IMR-90 (cell line): Measurements from ENCODE around the gene ULBP1. TPM values are rescaled to one million over a fixed set of nuclear protein-coding genes. Genes with fewer than 3 reads are reported as not detected.

Experiments used
- ATAC-seq: fragments of 200-7000 bp; cut with Tn5 transposase; 2 replicates; pipeline ENCODE4 v1.9.1; 2020; ENCODE audit warnings: low read depth, mild to moderate bottlenecking, moderate library complexity
- BruUV-seq: library from RNA; stranded (reverse); fragments of 400-500 nt; replicated peaks from 2 replicates; lab custom pipeline; 2021; lab: Mats Ljungman, UMichigan
- CTCF ChIA-PET: fragments of 300-600 bp; formaldehyde crosslinking; extraction: SDS; loops from one replicate; lab custom pipeline; 2021; ENCODE audit warnings: antibody characterized with exemption; lab: Yijun Ruan, JAX
- POLR2A ChIA-PET: fragments of 300-600 bp; sonication (Branson Sonifier 250); formaldehyde crosslinking; loops from one replicate; lab custom pipeline; 2022; ENCODE audit warnings: antibody characterized with exemption; ENCODE audit not compliant: unreplicated experiment; lab: Charles Lee
- DNase-seq: peaks from one replicate; pipeline ENCODE4 v3.0.0; 2013
- H2AFZ ChIP-seq: replicated peaks from 2 replicates; pipeline ENCODE3; 2013; ENCODE audit warnings: low read length, mild to moderate bottlenecking; ENCODE audit not compliant: poor library complexity
- H2AK5ac ChIP-seq: 2 replicates; pipeline ENCODE4 v1.6.1; 2013; ENCODE audit warnings: low read depth, low read length, inconsistent platforms
- H2AK9ac ChIP-seq: replicated peaks from 2 replicates; pipeline ENCODE3; 2013; ENCODE audit warnings: mild to moderate bottlenecking, low read depth, low read length, moderate library complexity; ENCODE audit not compliant: poor library complexity
- H2BK120ac ChIP-seq: 2 replicates; pipeline ENCODE4 v1.6.1; 2013; ENCODE audit warnings: low read depth, low read length, inconsistent platforms
- H2BK15ac ChIP-seq: 3 replicates; pipeline ENCODE4 v1.6.1; 2013; ENCODE audit warnings: low read depth, low read length, inconsistent platforms
- H2BK20ac ChIP-seq: 2 replicates; pipeline ENCODE4 v1.6.1; 2013; ENCODE audit warnings: low read depth, mild to moderate bottlenecking, inconsistent platforms, low read length, moderate library complexity
- H2BK5ac ChIP-seq: 2 replicates; pipeline ENCODE4 v1.6.1; 2013; ENCODE audit warnings: mild to moderate bottlenecking, low read depth, low read length, inconsistent platforms; ENCODE audit not compliant: poor library complexity, severe bottlenecking
- H3K14ac ChIP-seq: replicated peaks from 2 replicates; pipeline ENCODE4 v1.6.1; 2013; ENCODE audit warnings: low read depth, low read length, inconsistent platforms
- H3K18ac ChIP-seq: 2 replicates; pipeline ENCODE4 v1.6.1; 2013; ENCODE audit warnings: low read depth, low read length, control low read depth
- H3K23ac ChIP-seq: 2 replicates; pipeline ENCODE4 v1.6.1; 2013; ENCODE audit warnings: low read depth, low read length, inconsistent platforms
- H3K27ac ChIP-seq: 2 replicates; pipeline ENCODE4 v1.5.1; 2013; ENCODE audit warnings: mild to moderate bottlenecking, control low read depth, low read length; ENCODE audit not compliant: insufficient read depth
- H3K27me3 ChIP-seq: 2 replicates; pipeline ENCODE4 v1.6.1; 2013; ENCODE audit warnings: low read length; ENCODE audit not compliant: control insufficient read depth, insufficient read depth
- H3K36me3 ChIP-seq: 2 replicates; pipeline ENCODE4 v1.6.1; 2013; ENCODE audit warnings: low read length, mixed read lengths; ENCODE audit not compliant: control insufficient read depth, insufficient read depth
- H3K4ac ChIP-seq: 2 replicates; pipeline ENCODE4 v1.6.1; 2013; ENCODE audit warnings: low read depth, low read length, inconsistent platforms
- H3K4me1 ChIP-seq: 2 replicates; pipeline ENCODE4 v1.6.1; 2013; ENCODE audit warnings: low read length, mixed read lengths; ENCODE audit not compliant: control insufficient read depth, insufficient read depth
- H3K4me2 ChIP-seq: 2 replicates; pipeline ENCODE4 v1.6.1; 2013; ENCODE audit warnings: low read depth, mild to moderate bottlenecking, control low read depth, low read length, moderate library complexity
- H3K4me3 ChIP-seq: 2 replicates; pipeline ENCODE4 v1.5.1; 2013; ENCODE audit warnings: low read depth, mild to moderate bottlenecking, control low read depth, low read length, moderate library complexity; ENCODE audit not compliant: insufficient read depth
- H3K56ac ChIP-seq: 2 replicates; pipeline ENCODE4 v1.6.1; 2013; ENCODE audit warnings: low read length, inconsistent platforms; ENCODE audit not compliant: insufficient read depth; ENCODE audit errors: extremely low read depth
- H3K79me1 ChIP-seq, 2 experiments: 2 replicates each; pipeline ENCODE4 v1.6.1; 2013; ENCODE audit warnings: low read length in 2 of 2, inconsistent platforms in 1 of 2, low read depth in 1 of 2
- H3K9ac ChIP-seq: 2 replicates; pipeline ENCODE4 v1.6.1; 2013; ENCODE audit warnings: low read depth, low read length, control low read depth
- H3K9me1 ChIP-seq: 2 replicates; pipeline ENCODE4 v1.6.1; 2013; ENCODE audit warnings: low read length, inconsistent platforms; ENCODE audit not compliant: insufficient read depth
- H3K9me3 ChIP-seq: 2 replicates; pipeline ENCODE4 v1.6.1; 2013; ENCODE audit warnings: low read length; ENCODE audit not compliant: control insufficient read depth, insufficient read depth
- H4K20me1 ChIP-seq: 2 replicates; pipeline ENCODE4 v1.6.1; 2013; ENCODE audit warnings: low read length, inconsistent platforms; ENCODE audit not compliant: insufficient read depth
- H4K5ac ChIP-seq: 2 replicates; pipeline ENCODE4 v1.6.1; 2013; ENCODE audit warnings: mild to moderate bottlenecking, low read depth, low read length, control low read depth
- H4K8ac ChIP-seq, 2 experiments: 2 replicates each; pipeline ENCODE4 v1.6.1; 2013; ENCODE audit warnings: low read depth in 2 of 2, low read length in 2 of 2, control low read depth in 1 of 2, inconsistent platforms in 1 of 2
- H4K91ac ChIP-seq: 2 replicates; pipeline ENCODE4 v1.6.1; 2013; ENCODE audit warnings: low read depth, low read length, inconsistent platforms; ENCODE audit not compliant: insufficient read depth
- MAFK ChIP-seq: IDR thresholded peaks from 2 replicates; pipeline ENCODE4 v1.6.1; 2012; ENCODE audit warnings: low read depth, low read length, improper control_type of control experiment
- MAZ ChIP-seq: IDR thresholded peaks from 2 replicates; pipeline ENCODE4 v1.6.1; 2012; ENCODE audit warnings: low read depth, mild to moderate bottlenecking, low read length, improper control_type of control experiment, moderate library complexity, borderline replicate concordance
- MXI1 ChIP-seq: IDR thresholded peaks from 2 replicates; pipeline ENCODE4 v1.6.1; 2012; ENCODE audit warnings: low read depth, mild to moderate bottlenecking, low read length, moderate library complexity, borderline replicate concordance
- NFE2L2 ChIP-seq: fragments of 150-350 bp; IDR thresholded peaks from 2 replicates; pipeline ENCODE4 v1.6.1; 2016; ENCODE audit warnings: low read depth, mild to moderate bottlenecking, low read length
- POLR2A ChIP-seq: IDR thresholded peaks from 2 replicates; pipeline ENCODE4 v1.6.1; 2012; ENCODE audit warnings: mild to moderate bottlenecking, low read depth, low read length
- RCOR1 ChIP-seq: IDR thresholded peaks from 2 replicates; pipeline ENCODE4 v1.6.1; 2012; ENCODE audit warnings: mild to moderate bottlenecking, low read length, improper control_type of control experiment; ENCODE audit not compliant: insufficient replicate concordance
- SMC3 ChIP-seq: fragments of 150-350 bp; IDR thresholded peaks from 2 replicates; pipeline ENCODE4 v1.6.1; 2016; ENCODE audit warnings: low read depth, mild to moderate bottlenecking, antibody characterized with exemption, low read length, moderate library complexity
- USF2 ChIP-seq: fragments of 150-350 bp; IDR thresholded peaks from 2 replicates; pipeline ENCODE4 v1.6.1; 2017; ENCODE audit warnings: mild to moderate bottlenecking, antibody characterized with exemption, low read length, low read depth
- WGBS, 2 experiments: methylation state at CpG; one replicate each; pipeline versions ENCODE4 v1.1.5 to v1.1.7; 2013; ENCODE audit warnings: missing lambda C conversion rate in 2 of 2; ENCODE audit not compliant: insufficient read length in 1 of 2; ENCODE audit errors: extremely low coverage in 2 of 2; 5-methylcytosine and 5-hydroxymethylcytosine counted together
- dilution Hi-C: fragments of 300-500 bp; cut with HindIII; formaldehyde crosslinking; loops from one replicate; pipeline ENCODE4 v1.14.3; 2018; ENCODE audit warnings: low sequenced_read_pairs; ENCODE audit not compliant: unreplicated experiment
- in situ Hi-C: fragments of 300-500 bp; cut with MboI; formaldehyde crosslinking; loops from 3 replicates; pipeline ENCODE4 v1.14.3; 2019; ENCODE audit warnings: low sequenced_read_pairs, inconsistent platforms, mixed read lengths
- intact Hi-C: fragments of 100-400 bp; cut with micrococcal nuclease; formaldehyde crosslinking; loops from 2 replicates; pipeline ENCODE4 v1.10.0; 2022
- polyA plus RNA-seq, 3 experiments: library from polyadenylated mRNA; depleted of rRNA; stranded (reverse); fragments of >200 nt; gene quantifications; 2 replicates each; pipeline ENCODE4 v1.2.3, GENCODE V29; 2012; ENCODE audit warnings: low replicate concordance in 1 of 3
- total RNA-seq: library from RNA; depleted of rRNA; stranded (reverse); fragments of >200 nt; gene quantifications from 2 replicates; pipeline ENCODE4 v1.2.3, GENCODE V29; 2012

ULBP1 gene
- total and polyA plus RNA-seq, 2 of the 4 experiments (the other 2 are of a cell fraction) = 0.18 to 0.87 TPM

- no peaks in the 10 kb centered on the region for H3K9me1 ChIP-seq
- DNase-seq (no peak), ATAC-seq (no peak)
- H3K23ac ChIP-seq = no peak overlapping the region
- no peaks in the 10 kb centered on the region for H3K36me3 ChIP-seq
- no peak overlapping the region for H3K18ac ChIP-seq
- no peak overlapping the region for H2BK20ac ChIP-seq
- POLR2A ChIA-PET = no interaction called here
- WGBS, 2 experiments = no CpG with 5 or more reads among the region's 4 CpGs
- no peak overlapping the region for H3K4ac ChIP-seq
- no peak overlapping the region for H3K4me3 ChIP-seq
- intact Hi-C loops = no loop called here
- no peak overlapping the region for H2BK5ac ChIP-seq
- no peaks in the 10 kb centered on the region for H4K20me1 ChIP-seq
- no peak overlapping the region for H2BK15ac ChIP-seq
- H3K27ac ChIP-seq = no peak overlapping the region
- H2AFZ ChIP-seq = no peak overlapping the region
- no peaks in the 10 kb centered on the region for H3K4me1 ChIP-seq
- peaks cover 49% of the 10 kb centered on the region for H3K27me3 ChIP-seq
- no peak overlapping the region for H3K56ac ChIP-seq
- BruUV-seq = no TSS peak
- dilution Hi-C loops = no loop called here
- in situ Hi-C loops = no loop called here
- no peaks in the 10 kb centered on the region for H3K79me1 ChIP-seq
- no peaks in the 10 kb centered on the region for H3K9me3 ChIP-seq
- H4K5ac ChIP-seq = no peak overlapping the region
- CTCF ChIA-PET = no interaction called here
- no peak overlapping the region for H3K14ac ChIP-seq
- no peak overlapping the region for H3K4me2 ChIP-seq
- H4K91ac ChIP-seq = no peak overlapping the region
- no peak overlapping the region for H4K8ac ChIP-seq
- TF ChIP-seq MXI1 = no peak
- TF ChIP-seq NFE2L2 = no peak
- no peak for TF ChIP-seq POLR2A
- TF ChIP-seq RCOR1 = no peak
- no peak for TF ChIP-seq USF2
- TF ChIP-seq SMC3 = no peak
- TF ChIP-seq MAZ = no peak
- TF ChIP-seq MAFK = no peak
- H2AK5ac ChIP-seq = no peak overlapping the region
- H2AK9ac ChIP-seq = no peak overlapping the region
- no peak overlapping the region for H3K9ac ChIP-seq
- H2BK120ac ChIP-seq = no peak overlapping the region
Measured at GRCh38 chr6:149977221-149977620, 13.5 kb downstream of the ULBP1 start.
